ENCODE measurements around the gene EFNA2.

The EFNA2 gene

DNA sequence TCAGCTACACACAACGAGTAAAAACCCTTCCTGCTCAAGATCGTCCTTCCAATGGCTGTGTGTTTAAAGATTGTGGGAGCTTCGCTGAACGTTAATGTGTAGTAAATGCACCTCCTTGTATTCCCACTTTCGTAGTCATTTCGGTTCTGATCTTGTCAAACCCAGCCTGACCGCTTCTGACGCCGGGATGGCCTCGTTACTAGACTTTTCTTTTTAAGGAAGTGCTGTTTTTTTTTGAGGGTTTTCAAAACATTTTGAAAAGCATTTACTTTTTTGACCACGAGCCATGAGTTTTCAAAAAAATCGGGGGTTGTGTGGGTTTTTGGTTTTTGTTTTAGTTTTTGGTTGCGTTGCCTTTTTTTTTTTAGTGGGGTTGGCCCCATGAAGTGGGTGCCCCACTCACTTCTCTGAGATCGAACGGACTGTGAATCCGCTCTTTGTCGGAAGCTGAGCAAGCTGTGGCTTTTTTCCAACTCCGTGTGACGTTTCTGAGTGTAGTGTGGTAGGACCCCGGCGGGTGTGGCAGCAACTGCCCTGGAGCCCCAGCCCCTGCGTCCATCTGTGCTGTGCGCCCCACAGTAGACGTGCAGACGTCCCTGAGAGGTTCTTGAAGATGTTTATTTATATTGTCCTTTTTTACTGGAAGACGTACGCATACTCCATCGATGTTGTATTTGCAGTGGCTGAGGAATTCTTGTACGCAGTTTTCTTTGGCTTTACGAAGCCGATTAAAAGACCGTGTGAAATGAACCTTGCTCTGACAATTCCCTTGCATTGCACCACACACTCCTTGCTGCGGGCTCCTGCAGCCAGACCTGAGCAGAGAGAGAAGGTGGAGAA, 13.0 kb upstream of the EFNA2 start:
- no peak for DNase-seq

DNA sequence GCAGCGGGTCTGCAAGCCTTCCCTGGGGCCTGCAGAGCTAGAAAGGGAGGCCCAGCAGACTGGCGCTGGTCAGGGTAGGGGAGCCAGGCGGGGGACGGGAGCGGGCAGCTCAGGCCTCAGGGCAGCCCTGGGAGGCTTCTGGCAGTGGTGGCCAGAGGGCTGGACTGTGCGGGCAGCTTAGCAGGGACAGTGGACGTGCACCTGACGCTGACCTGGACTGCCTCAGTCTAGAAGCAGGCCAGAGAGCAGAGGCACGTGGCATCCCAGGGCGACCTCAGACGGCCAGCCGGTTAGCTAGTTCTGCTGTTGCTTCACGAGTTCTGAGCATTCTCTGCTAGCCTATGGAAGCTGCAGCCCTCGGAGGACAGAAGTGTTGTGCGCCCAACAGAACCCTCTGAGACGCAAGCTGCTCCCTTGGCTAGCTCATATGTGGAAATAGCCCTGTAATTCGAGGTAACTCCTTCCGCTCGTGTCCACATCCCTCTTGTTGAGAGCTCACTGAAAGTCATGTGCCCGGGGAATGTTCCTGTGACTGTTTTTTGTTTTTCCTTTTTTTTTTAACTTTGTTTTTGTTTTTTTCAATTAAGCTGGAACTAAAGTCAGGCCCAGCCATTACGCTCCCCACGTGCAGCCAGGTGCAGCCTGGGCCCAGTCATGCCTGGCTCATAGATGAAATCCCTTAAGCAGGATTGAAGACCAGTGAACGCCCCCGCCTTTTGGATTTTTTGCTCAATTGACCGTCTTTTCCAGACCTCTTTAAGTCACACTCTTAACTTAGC, 12.2 kb upstream of the EFNA2 start:
- no peak for DNase-seq

DNA sequence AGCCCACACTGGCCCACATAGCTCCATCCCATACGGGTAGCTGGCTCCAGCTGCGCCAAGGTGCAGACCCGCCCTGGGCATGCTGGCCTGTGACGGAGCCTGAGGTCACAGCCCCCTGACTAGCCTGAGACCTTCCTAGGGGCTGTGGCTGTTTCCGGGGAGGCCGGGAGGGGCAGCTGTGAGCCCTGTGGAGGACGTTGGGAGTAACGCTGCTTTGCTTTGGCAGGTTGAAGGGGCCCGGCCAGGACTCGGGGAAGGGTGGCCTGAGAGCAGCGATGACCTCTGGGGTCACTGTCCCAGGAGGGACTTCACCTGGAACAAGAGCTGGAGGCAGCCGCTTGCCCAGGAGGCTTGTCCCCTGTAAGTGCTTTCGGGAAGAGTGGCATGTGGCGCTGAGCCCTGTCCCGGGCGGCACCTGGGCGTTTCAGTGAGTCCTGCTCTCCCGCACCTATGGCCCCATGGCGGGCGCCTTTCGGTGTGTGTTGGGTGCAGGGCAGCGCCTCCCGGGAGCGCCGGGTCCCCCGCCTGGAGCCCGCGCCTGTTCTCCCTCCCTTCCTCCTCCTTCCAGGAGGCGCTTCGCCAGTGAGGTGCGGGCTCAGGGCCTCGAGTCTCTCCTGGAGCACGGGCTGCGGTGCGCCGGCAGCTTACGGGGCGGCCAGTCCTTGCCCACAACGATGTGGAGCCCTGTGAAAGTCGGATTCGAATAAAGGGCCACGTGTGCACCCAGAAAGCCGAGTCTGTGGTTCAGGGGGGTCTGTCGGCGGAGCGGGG, 11.4 kb upstream of the EFNA2 start:
- DNase-seq = no peak

DNA sequence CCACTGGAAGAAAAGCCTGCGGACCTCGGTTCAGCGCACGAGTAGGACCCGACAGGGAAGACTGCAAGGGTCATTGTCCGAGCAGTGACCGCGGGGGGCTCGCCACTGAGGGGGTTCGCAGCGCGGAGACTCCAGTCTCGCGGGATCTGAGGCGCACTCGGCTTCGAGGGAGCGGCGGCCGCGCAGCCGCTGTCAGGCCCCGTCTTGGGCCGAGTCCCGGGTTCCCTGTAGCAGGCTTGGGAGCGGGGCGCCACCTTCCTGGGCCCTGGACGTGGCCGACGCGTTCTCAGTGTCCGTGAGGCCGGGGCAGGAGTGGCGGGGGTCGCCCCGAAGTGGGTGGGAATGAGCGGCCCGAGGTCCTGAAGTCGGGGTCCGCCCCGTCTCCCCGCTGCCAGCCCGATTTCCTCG, 10.8 kb upstream of the EFNA2 start:
- DNase-seq = no peak

DNA sequence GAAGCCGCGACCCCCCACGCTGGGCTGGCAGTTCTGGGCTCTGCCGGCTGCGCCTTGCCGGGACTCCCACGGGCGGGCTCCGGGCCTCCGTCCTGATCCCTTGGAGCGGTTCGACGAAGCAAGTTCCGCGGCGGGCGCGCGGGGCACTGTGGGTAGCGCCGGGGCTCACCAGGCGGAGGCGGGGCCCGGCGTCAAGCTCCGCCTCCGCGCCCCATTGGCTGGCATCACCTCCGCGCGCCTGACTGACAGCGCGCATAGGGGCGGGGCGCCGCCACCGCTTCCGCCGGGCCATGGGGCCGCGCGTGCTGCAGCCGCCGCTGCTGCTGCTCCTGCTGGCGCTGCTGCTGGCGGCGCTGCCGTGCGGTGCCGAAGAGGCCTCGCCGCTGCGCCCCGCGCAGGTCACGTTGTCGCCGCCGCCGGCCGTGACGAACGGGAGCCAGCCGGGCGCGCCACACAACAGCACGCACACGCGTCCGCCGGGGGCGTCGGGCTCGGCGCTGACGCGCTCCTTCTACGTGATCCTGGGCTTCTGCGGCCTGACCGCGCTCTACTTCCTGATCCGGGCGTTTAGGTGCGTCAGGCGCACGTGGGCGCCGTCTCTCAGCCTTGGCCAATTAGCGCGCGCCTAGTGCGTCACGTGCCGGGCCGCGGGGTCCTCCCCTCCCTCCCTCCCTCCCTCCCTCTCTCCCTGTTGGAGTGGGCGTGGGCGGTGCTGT, 10.3 kb upstream of the EFNA2 start, which contains the start of gene FAM174C:
Gene FAM174C, plus strand, starts transcription at position 271 of the 716 bp plus-strand sequence. Its CDS starts 20 bp downstream, at position 291.
- DNase-seq = peak; percentile 98

DNA sequence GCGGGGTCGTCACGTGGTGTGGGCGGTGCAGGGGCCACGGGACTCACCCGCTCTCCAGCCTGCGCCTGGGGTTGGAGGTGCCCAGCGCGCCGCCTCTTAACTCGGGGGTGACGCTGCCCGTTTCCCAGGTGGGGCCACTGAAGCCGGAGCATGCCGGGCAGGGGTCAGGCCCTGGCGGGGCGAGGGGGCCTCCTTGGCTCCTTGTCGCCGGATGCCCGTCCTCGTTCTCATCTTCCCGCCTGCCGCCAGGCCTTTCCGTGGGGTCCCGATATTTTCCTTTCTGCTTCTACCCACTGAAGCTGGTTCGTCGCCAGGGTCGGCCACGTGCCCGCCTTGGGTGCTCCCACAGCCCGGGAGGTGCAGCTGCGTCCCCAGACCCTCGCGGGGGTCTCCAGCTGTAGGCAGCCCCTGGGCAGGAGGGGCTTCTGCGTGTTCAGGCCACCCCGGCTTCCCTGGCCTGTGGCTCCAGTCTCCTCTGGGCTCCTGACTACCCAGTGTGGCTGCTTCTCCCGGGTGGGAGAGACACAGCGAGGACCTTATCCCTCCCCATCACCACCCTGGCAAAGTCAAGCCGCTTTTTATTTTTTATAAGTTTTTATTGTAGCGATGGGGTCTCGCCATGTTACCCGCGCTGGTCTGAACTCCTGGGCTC, 9.6 kb upstream of the EFNA2 start:
- no peak for DNase-seq

DNA sequence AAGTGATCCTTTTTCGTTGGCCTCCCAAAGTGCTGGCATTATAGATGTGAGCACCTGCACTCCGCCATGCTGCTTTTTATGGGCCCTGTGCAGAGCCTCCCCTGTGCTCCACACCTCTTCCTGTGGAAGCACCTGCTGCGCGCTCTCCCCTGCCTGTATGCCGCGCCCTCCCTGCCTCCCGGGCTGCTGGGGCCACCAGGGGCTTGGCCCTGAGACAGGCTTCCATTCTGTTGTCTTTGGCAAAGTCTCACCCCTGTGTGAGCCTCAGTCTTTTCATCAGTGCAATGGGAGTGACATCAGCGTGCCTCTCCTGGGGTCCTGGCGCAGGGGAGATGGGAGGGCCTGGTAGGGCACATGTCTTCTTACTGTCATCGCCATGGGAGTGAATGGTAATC, 9.0 kb upstream of the EFNA2 start:
- peak; percentile 39 for DNase-seq

DNA sequence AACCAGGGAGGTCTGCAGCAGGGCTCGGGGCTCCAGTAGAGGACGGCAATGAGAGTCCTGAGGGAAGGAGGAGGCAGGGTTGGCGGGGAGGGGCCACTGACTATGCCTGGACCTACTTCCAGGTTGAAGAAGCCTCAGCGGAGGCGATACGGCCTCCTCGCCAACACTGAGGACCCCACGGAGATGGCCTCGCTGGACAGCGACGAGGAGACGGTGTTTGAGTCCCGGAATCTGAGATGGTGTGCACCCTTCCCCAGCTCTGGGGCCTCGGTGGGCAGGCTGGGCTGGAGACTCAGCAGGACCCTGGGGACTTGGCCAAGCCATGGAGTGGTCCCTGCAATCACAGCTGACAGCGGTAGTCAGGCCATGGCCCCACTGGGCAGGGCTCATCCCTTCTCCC, 8.6 kb upstream of the EFNA2 start:
- no peak for DNase-seq

DNA sequence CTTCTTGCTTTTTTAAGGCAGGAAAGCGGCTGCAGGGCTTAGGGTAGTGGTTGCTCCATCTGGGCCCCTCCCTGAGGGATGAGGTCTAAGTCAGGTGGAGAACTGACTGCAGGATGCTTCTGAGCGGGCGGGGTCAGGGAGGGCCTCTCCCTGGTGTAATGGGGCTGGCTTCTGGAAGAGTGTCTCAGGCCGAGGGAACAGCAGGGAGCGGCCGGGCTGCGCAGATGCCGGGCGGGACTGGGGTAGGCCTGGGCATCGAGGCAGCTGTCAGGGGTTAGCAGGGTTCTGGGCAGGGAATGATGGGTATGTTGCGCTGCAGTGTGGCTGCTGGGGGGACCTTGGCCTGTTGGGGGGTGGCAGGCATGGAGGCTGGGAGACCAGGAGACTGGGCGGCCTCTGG, 7.6 kb upstream of the EFNA2 start:
- DNase-seq = no peak

DNA sequence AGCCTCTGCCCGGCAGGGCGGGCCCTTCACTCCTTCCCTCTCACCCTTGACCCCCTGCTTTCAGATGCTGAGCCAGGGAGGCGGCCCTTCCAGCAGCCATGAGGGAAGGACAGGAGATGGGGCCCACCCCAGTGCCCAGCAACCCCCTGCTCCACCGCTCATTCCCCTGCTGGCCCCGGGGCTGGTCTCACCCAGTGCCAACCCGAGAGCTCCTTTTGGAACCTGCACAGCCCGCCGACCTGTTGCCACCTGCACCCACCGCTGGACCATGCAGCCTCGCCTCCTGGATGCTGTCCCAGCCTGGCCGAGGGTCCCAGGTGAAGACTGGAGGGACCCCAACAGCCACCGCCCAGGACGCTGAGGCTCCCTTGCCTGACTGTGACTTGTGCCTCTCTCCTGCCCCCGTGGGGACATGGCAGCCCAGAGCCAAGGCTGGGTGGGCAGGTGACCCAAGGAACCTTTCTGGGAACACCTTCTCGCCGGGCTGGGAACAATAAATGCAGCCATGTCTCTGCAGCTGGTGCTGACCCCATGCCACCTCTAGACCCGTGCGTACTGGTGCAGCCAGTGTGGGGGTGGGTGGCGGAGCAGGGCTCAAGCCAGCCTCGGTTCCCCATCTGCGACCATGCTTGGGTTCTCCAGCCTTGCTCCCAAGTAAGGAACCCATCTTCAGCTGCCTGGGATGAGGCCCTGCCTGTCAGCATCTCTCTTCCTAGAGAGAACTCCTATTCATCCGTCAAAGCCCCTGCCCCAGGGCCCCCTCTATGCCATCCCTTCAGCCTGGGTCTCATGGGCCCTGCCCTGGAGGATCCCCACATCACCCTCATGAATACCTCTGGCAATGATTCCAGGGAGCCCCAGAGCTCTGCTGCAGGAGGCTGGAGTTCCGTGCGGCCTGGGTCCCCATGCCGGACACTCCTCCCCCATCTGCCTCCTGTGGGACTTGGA, 6.7 kb upstream of the EFNA2 start:
- no peak for DNase-seq

DNA sequence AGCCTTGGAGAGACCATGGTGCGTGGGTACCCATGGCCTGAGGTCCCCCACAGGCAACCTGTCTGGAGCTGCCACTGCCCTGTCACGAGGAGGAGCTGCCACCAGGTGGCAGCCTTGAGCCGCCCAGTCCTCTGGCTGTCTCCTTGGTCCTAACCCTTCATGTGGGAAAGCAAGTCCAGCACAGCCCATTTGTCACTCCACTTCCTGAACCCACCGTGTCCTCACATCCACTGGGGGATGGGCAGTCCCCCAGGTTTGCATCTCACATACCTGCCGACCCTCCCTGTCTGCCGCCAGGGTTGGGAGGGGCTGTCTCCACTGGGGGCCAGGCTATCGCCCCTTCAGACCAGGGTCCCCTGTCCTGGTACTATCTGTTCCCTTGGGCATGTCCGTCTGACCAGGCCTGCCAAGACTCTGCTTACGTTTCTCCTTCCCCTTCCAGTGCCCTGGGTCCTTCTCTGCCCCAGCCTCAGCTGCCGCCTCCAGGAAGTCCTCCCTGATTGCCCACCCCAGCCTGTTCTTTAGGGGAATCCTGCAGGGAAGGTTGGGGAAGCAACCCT, 5.8 kb upstream of the EFNA2 start:
- DNase-seq = peak; percentile 68

DNA sequence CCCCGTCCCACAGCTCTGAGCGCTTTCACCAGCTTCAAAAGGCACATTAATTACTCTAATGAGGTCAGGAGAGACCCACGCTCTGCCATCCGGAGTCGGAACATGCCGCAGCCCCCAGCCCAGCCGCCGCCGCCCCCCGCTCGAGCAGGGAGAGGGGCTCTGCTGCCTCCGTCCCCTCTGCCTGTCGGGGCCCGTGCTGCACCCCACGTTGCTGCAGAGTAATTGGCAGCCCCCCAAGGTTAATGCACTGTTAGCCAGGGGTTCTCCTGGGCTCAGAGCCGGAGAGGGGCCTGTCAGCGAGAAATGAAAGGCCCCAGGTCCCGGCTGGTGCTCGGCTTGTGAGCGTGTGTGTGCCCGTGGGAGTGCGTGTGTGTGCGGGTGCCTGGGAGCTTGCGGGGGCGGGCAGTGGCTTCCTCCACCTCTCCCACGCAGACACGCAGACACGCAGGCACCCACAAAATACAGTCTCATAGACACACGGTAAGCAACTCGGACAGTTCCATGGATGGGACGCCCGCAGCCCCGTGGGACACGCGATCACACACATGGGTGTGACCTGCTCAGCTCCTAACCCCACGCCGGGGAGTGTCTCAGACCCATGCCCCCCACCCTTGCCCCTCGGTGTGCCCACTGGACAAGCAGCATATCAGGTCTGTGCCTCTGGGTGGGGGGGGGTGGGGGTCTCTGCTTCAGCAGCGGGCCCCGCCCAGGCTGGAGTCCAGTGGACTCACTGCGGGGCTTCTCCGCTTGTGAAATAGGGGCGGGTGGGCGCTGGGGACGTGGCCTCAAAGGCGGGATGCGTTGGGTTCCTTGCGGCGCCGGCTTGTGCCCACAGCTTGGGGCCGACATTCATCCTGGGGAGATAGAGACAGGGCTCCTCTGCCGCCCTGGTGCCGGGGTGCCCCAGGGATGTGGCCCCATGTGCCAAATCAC, 4.8 kb upstream of the EFNA2 start:
- DNase-seq = no peak

DNA sequence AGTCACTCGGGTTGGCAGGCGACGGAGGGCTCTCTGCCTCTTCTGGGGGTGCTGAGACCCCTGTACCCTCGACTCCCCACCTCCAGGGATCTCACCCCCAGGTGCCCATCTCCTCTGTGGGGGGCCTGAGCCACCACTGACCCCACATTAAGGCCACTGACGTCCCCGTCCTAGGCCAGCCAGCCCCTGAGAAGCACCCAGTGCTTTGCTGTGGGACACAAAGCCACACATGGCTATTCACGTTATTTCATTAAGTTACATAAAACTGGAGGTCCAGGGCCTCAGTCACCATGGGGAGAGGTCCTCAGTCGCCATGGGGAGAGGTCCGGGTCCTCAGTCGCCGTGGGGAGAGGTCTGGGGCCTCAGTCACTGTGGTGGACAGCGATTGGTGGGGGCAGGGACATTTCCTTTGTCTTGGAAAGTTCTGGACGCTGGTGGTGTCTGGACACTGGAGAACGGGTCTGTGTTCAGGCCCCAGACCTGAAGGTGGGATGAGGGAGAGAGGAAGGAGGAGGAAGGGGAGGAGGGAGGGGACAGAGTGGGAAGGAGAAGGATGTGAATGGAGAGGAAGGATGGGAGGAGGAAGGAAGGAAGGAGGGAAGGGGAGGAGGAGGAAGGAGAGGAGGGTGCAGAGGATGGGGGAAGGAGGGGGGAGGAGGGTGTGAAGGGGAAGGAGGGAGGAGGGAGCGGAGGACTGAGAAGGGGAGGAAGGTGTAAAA, 3.9 kb upstream of the EFNA2 start:
- DNase-seq = no peak

DNA sequence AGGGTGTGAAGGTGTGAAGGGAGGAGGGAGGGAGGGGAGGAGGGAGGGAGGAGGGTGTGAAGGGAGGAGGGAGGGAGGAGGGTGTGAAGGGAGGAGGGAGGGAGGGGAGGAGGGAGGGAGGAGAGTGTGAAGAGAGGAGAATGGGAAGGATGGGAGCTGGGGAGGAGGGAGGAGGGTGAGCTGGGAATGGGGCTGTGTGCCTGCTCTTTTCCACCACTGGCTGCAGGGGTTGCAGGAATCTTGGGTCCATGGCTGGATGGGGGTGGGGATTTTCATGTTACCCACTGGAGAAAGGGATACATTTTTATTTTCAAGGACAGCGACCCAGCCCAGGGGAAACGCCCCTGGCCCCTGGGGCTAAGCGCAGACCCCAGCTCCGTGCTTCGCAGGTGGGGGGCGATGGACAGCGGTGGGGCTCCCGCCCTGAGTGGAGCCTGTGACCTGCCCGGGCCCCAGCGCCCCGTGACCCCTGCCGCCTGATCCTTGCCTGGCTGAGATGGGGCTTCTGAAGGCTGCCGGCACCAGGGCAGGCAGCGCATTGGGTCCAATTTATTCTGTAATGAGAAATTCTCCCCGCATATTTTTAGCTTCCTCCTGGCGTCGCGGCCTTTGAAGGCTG, 3.0 kb upstream of the EFNA2 start:
- DNase-seq = no peak

DNA sequence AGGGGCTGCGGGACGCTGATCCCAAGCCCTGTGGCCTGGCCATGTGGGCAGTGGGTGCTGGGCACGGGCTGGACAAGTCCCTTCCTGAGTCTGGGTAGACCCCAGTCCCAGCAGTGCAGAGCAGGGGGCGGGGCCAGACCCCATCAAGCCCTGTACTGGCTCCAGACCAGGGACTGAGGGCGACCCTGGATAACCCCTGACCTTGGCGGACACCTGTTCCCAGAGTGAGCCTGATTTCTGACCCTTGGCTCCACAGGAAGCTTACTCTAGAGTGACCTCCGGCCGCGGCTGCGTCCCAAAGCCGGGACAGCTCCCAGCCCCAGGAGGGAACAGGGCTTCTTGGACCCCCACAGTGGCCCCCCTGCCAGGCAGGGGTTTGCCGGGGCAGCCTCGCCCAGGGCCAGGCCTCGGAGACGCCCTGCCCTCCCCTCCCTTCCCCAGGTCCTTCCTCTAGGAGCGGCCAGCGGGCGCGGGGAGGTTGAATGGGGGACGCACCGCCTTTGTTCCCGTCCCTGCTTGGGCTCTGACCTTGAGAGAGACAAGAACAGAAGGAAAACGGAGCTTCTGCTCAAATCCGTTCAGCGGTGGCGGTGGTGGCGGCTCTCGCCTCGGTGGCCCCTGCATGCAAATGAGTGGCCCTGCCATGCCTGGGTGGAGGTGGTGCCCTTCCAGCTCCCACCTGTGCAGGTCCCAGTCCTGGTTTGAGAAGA, 2.3 kb upstream of the EFNA2 start:
- no peak for DNase-seq

DNA sequence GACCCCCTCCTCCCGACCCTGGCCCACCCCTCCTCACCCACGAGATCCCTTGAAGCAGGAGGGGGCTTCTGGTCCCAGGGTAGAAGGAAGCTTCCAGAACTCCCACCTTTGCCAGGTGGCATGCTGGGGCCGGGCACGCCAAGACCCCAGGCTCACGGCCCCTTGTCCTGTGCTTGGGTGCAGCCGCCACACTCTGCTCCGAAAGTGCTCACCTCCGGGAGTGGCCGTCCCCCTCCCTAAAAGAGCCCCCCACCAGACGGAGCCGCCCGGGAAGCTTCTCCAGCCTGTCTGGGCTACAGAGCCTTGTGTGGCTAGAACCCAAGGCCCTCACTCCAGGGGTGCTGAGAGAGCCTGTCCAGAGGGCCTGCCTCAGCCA, 1.8 kb upstream of the EFNA2 start:
- DNase-seq = no peak

DNA sequence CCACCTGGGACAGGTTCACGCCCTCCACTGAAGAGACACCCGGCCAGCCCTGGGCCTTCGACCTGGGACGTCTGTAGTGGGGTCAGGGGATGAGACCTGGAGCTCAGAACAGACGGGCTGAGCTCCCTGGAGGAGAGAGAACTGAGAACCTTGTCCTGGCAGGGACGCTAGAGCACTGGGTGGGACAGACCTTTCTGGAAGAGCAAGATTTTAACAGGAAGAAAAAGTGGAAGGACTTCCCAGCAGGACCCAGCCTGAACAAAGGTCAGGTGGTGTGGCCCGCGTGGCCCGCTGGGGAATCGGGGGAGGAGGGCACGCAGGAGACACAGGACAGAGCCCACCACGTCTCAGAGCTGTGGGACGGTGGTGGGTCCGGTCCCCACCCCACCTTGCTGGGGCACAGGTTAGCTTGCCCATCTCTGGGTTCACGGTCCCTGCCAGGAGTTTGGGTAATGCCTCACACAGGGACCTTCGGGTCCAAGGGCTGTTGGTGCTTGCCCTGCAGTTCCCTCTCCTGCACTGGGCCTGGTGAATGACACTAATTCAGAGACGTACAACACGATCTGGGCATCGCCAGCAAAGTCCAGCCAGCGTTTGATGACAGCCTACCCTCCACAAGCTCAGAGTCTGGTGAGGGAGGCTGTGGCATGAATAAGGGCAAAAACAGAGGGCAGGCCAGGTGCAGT, 1.2 kb upstream of the EFNA2 start:
- DNase-seq = no peak
